Measurements from ENCODE around the gene KRTAP4-16.
"Not testable (repeated sequence)": the region's sequence is repeated elsewhere in the genome, so short reads cannot be mapped to it uniquely, and the experiment has no call there.

Gene KRTAP4-16

DNA sequence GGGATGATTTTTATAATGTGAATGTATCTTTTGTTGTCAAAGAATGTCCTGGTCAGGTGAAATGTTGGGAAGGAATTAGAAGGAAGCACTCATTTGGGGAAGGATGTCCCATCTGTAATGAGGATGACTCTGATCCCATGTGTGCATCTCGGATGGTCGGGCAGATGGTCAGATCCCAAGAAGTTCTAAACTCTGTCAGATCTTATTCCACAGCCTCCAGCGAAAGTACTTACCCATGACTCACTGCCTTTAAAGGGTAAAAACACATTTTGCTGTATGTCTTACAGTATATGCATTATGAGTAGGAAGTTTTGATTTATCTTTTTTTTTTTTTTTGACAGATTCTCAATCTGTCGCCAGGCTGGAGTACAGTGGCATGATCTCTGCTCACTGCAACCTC lies 16.7 kb upstream of the KRTAP4-16 start:
- no peak for FAIRE-seq

DNA sequence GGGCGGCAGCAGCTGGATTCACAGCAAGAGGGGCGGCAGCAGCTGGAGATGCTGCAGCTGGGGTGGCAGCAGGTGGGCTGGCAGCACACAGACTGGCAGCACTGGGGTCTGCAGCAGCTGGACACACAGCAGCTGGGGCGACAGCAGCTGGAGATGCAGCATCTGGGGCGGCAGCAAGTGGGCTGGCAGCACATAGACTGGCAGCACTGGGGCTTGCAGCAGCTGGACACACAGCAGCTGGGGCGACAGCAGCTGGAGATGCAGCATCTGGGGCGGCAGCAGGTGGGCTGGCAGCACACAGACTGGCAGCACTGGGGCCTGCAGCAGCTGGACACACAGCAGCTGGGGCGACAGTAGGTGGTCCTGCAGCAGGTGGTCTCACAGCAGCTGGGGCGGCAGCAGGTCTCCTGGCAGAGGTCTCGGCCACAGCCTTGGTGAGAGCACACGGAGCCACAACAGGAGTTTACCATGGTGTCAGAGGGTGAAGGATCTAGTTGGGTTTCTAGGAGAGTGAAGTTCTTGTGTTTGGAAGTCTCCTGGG lies 15.9 kb upstream of the KRTAP4-16 start, which contains the start of gene KRTAP4-11:
Gene KRTAP4-11, minus strand, starts transcription at position 528 of the 541 bp plus-strand sequence. Its CDS starts 58 bp downstream, at position 470.
- FAIRE-seq: not testable (repeated sequence)

DNA sequence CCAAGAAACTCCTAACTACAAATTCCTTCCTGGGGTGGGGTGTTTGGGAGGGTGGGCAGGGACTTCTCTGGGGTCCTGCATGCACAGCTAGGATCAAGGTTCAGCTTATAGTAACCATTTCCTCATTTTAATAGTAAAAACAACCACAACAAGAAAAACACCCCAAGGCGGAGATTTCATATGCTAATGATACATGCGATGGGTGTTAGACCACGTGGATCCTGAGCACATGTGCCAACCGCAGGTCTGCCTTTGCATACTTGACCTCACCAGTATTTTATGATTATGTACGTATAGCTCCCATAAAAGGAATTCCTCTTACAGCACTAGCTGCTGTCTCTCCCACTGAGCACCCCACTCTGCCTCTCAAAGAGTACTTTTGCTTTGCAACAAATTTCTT lies 14.3 kb upstream of the KRTAP4-16 start:
- FAIRE-seq: no peak

DNA sequence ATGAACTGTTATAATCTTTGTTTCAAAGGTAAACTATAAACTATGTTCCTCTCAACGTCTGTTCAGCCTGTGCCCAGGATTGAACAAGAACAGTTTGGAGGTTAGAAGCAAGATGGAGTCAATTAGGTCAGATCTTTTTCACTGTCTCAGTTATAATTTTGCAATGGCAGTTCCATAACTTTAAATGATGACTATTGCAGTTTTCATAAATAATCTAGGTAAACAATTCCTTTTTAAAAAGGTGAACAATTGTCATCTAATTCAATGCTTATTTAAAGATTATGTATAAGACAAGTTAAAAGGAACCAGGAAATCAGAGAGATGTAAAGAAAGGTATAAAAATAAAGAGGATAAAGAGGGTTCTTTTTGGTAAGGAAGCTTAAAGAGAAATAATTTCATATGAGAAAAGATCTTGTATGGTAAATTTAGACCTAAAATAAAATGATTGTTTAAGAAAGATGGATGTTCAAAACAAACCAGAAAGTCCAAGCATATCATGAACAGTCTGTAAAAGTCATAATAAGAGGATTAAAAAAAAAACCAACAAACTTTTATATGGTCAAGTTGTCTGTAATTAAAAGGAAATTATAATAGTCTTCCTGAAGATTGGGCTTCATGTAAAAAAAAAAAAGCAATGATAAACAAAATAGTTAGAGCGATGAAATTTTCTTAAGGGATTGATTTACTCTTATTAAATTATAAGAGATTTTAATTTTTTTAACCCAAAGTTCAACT lies 9.3 kb upstream of the KRTAP4-16 start:
- no peak for FAIRE-seq

DNA sequence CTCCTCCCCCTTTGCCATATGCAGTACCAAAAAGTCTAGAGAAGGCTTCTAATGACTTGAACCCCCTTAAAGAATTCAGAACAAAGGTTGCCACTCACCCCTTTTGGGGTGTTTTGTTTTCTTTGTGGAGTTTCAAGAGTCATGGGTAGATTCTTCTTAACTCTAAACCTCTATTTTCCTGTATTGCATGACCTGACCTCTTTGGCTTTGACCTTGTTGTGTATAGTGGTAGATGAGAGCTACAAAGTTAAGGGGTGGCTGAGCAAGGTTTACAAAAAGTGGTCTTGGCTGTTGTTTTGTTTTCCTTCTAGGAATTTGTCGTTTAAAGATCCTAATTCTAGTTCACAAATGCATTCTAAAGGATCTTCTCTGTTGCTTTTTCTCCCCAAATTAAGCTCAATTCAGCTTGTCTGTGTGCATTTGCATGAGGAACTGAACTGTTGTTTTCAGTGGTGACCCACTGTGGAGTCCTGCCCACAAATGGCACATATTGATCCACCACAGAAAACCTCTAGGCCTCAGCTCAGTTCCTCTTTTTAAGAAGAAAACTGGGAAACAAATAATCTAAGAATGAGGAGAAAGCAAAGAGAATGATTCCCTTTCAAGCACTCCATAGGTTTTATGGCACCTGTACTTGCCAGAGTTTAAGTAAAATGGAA lies 6.8 kb upstream of the KRTAP4-16 start:
- not testable (repeated sequence) for FAIRE-seq

DNA sequence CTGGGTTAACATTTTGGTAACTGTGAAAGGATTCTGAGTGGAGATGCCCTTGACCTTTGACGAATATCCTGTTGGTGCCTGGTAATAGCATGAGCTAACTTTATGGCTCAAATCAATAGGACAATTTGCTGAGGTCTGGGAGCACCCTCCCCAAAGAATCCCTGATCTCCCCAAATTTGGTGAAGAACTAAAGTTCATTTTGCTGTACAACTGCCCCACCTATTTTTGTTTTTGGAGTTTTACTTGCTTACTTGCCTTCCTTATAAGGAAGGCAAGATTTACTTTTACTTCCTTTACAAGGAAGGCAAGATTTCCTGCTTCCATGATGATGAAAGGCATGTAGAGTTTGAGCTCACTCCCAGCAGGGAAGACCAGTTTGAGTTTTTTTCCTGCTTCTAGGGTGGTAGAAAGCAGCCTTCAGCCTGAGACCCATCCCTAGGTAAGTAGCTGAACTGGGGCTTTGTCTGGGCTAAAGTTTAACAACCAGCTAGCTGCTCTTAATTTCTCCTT lies 6.0 kb upstream of the KRTAP4-16 start:
- no peak for FAIRE-seq

DNA sequence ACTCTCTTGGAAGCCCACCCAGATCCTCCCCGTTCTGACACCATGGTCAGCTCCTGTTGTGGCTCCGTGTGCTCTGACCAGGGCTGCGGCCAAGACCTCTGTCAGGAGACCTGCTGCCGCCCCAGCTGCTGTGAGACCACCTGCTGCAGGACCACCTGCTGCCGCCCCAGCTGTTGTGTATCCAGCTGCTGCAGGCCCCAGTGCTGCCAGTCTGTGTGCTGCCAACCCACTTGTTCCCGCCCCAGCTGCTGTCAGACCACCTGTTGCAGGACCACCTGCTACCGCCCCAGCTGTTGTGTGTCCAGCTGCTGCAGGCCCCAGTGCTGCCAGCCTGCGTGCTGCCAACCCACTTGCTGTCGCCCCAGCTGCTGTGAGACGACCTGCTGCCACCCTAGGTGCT lies 3.3 kb upstream of the KRTAP4-16 start, which contains the start of gene KRTAP4-9:
Gene KRTAP4-9, plus strand, starts transcription at position 43 of the 400 bp plus-strand sequence. Its CDS starts 0 bp downstream, at position 43.
- not testable (repeated sequence) for FAIRE-seq

DNA sequence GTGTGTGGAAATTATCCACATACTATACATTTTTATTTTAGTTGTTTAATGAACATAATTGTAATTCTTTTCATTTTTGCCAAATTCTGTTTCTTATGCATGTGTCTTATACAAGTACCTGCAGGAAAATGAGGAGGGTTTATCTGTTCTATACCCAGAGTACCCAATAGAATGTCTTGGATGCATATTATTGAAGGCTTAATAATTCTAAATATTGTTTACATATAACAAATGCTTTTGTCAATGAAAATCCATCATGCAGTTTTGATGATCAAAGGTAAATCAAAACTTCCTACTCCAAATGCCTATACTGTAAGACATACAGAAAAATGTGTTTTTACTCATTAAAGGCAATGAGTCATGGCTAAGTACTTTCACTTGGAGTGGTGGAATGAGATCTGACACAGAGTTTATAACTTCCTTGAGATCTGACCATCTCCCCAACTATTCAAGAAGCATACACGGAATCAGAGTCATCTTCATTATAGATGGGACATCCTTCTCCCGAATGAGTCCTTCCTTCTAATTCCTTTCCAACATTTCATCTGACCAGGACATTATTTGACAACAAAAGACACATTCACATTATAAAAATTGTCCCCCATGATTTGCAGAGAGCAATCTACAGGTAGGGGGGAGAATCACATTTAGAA lies 2.5 kb upstream of the KRTAP4-16 start:
- peak; percentile 36 for FAIRE-seq

DNA sequence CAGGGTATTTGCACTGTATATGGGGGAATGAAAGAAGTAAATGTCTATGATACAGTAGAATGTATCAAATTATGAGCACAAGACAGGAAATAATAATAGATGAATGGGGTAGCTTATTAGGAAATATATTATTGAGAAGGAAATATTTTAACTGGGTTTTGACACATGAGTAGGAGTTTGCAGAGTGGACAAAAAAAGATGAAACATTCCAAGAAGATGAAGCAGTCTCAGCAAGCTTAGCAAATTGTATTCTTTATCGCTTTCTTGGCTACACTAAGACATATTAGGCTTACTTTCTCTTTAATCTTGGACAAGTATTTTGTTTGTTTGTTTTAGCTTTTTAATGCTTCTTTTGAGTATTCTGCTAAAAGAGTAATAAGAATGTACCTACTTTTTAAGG lies 1.9 kb upstream of the KRTAP4-16 start:
- FAIRE-seq: no peak

DNA sequence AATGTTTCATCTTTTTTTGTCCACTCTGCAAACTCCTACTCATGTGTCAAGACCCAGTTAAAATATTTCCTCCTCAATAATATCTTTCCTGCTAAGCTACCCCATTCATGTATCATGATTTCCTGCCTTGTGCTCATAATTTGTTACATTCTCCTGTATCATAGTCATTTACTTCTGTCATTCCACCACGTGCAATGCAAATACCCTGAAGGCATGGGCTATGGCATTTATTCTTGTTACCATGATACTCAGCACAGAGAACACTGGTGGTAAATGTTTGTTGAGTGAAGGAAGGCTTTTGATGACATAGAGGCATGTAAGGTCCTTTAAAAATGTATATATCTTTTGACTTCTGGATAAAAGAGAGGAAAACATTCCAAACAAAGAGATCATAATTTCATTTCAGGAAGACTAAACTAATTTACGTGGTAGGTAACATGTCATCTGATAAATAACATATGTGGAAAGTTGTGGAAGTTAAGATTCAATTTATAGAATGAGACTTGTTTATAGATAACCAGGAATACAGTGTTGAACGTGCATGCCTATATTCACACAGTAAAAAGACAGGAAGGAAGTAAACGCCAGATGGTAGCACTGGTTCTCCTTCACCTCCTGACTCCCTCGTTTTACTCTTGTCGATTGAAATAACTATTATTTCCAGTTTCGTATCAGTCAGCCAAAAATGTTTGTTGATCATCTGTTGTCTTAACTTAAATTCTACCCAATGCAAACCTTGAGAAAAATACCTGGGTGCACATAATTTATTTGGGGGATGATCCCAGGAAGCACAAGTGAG lies 2.1 kb downstream of the KRTAP4-16 start:
- FAIRE-seq: not testable (repeated sequence)

DNA sequence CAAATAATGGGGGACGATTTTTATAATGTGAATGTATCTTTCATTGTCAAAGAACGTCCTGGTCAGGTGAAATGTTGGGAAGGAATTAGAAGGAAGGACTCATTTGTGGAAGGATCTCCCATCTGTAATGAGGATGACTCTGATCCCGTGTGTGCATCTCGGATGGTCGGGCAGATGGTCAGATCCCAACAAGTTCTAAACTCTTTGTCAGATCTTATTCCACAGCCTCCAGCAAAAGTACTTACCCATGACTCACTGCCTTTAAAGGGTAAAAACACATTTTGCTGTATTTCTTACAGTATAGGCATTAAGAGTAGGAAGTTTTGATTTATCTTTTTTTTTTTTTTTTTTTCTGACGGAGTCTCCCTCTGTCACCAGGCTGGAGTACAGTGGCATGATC lies 3.5 kb downstream of the KRTAP4-16 start:
- FAIRE-seq: no peak

DNA sequence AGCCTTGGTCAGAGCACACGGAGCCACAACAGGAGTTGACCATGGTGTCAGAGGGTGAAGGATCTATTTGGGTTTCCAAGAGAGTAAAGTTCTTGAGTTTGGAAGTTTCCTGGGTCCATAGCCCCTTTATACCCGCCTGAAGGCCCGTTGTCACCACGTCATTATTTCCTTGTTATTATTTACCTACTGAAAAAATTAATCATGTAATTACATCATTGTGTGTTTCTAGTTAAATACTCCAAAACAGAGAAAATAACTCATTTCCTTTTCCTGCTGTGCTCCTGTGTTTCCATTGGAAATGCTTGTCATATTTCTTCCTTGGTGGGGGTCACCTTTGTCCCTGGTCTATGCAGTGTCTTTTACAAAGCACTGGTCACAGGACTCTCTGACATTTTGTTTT lies 4.0 kb downstream of the KRTAP4-16 start, which contains the start of gene KRTAP4-8:
Gene KRTAP4-8, minus strand, starts transcription at position 101 of the 400 bp plus-strand sequence. Its CDS starts 58 bp downstream, at position 43.
- FAIRE-seq: no peak

DNA sequence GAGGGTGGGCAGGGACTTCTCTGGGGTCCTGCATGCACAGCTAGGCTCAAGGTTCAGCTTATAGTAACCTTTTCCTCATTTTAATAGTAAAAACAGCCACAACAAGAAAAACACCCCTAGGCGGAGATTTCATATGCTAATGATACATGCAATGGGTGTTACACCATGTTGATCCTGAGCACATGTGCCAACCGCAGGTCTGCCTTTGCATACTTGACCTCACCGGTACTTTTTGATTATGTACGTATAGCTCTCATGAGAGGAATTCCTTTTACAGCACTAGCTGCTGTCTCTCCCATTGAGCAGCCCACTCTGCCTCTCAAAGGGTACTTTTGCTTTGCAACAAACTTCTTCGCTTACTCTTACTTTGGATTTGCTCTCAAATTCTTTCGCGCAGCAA lies 6.0 kb downstream of the KRTAP4-16 start:
- FAIRE-seq: no peak

DNA sequence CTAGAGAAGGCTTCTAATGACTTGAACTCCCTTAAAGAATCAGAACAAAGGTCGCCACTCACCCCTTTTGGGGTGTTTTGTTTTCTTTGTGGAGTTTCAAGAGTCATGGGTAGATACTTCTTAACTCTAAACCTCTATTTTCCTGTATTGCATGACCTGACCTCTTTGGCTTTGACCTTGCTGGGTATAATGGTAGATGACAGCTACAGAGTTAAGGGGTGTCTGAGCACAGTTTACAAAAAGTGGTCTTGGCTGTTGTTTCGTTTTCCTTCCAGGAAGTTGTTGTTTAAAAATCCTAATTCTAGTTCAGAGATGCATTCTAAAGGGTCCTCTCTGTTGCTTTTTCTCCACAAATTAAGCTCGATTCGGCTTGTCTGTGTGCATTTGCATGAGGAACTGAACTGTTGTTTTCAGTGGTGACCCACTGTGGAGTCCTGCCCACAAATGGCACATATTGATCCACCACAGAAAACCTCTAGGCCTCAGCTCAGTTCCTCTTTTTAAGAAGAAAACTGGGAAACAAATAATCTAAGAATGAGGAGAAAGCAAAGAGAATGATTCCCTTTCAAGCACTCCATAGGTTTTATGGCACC lies 13.2 kb downstream of the KRTAP4-16 start:
- FAIRE-seq: not testable (repeated sequence)

DNA sequence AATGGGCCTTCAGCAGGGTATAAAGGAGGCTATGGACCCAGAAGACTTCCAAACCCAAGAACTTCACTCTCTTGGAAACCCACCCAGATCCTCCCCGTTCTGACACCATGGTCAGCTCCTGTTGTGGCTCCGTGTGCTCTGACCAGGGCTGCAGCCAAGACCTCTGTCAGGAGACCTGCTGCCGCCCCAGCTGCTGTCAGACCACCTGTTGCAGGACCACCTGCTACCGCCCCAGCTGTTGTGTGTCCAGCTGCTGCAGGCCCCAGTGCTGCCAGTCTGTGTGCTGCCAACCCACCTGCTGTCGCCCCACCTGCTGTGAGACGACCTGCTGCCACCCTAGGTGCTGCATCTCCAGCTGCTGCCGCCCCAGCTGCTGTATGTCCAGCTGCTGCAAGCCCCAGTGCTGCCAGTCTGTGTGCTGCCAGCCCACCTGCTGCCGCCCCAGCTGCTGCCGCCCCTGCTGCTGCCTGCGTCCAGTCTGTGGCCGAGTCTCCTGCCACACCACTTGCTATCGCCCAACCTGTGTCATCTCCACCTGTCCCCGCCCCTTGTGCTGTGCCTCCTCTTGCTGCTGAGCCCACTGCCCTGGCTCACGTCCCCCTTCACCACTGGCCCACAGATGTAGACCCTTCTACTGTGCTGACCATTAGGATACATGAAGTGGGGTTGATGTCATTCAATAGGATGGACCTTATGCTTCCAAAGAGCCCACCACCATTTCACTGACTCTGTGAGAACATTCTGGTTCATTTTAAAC lies 17.7 kb downstream of the KRTAP4-16 start, which contains the start of gene KRTAP4-7:
Gene KRTAP4-7, plus strand, starts transcription at position 51 of the 757 bp plus-strand sequence. Its CDS starts 57 bp downstream, at position 108.
- not testable (repeated sequence) for FAIRE-seq

DNA sequence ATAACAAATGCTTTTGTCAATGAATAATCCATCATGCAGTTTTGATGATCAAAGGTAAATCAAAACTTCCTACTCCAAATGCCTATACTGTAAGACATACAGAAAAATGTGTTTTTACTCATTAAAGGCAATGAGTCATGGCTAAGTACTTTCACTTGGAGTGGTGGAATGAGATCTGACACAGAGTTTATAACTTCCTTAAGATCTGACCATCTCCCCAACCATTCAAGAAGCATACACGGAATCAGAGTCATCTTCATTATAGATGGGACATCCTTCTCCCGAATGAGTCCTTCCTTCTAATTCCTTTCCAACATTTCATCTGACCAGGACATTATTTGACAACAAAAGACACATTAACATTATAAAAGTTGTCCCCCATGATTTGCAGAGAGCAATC lies 18.6 kb downstream of the KRTAP4-16 start:
- FAIRE-seq: not testable (repeated sequence)

DNA sequence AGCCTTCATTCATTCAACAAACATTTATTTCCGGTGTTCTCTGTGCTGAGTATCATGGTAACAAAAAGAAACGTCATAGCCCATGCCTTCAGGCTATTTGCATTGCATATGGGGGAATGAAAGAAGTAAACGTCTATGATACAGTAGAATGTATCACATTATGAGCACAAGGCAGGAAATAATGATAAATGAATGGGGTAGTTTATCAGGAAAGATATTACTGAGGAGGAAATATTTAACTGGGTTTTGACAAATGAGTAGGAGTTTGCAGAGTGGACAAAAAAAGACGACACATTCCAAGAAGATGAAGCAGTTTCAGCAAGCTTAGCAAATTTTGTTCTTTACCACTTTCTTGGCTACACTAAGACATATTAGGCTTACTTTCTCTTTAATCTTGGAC lies 19.4 kb downstream of the KRTAP4-16 start:
- no peak for FAIRE-seq

DNA sequence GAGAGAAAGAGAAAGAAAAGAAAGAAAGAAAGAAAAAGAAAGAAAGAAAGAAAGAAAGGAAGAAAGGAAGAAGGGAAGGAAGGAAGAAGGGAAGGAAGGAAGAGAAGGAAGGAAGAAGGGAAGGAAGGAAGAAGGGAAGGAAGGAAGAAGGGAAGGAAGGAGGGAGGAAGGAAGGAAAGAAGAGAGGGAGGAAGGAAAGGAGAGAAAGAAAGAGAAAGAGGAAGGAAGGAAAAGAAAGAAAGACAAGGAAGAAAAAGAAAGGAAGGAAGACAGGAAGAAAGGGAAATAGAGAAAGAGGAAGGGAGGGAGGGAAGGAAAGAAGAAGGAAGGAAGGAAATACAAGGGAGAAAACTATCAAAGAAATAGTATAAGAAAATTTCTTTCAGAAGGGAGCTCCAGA lies 25.2 kb downstream of the KRTAP4-16 start:
- FAIRE-seq: no peak

DNA sequence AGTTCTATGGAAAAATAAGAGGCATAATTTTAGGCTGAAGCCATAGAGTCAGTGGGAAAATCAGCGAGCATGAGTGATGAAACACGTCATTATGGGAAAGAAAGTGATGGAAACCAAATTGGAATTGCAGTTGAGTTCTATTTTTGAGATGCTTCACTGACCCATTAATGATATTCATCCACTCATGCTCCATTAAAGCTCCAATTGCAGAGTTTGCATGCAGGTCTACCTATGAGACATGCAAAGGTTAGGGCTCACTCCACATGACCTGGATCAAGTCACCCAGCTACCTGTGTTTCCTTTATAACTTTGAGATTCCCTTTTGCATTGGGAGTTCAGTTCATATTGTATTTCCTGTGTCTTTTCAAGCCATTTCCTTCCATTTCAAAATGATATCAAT lies 28.3 kb downstream of the KRTAP4-16 start:
- no peak for FAIRE-seq

DNA sequence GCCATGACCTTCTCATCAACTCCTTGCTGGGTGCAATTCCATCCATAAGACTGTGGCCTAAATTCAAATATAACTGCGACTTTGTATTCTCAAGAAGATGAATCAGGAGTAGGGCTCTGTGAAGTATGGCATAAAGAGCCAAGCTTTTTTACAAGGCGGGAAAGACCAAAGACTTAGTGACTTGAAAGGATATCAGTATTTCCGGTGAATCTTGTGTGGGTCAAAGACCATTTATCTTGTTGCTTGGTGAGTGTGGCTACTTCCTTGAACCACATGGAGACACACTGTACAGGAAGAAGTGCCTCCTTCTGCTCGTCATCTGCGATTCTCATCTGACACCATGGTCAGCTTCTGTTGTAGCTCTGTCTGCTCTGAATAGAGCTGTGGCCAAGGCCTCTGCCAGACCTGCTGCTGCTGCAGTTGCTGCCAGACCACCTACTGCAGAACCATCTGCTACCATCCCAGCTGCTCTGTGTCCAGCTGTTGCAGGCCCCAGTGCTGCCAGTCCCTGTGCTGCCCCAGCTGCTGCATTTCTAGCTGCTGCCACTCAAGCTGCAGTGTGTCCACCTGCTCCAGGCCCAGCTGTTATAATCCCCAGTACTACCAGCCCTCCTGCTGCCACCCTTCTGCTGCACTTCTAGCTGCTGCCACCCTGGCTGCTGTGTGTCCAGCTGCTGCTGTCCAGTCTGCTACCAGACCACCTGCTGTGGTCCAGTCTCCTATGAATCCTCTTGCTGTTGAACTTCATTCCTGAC lies 30.2 kb downstream of the KRTAP4-16 start:
- FAIRE-seq: no peak
